SH-SY5Y (cell line): ENCODE results near the gene ARHGAP15.

Experiments used
- GATA2 ChIP-seq: IDR thresholded peaks from 2 replicates; pipeline ENCODE4 v1.6.1; 2011; ENCODE audit warnings: mild to moderate bottlenecking, low read depth, low read length
- GATA3 ChIP-seq: IDR thresholded peaks from 2 replicates; pipeline ENCODE4 v1.6.1; 2011; ENCODE audit warnings: low read depth, mild to moderate bottlenecking, low read length, moderate library complexity

DNA sequence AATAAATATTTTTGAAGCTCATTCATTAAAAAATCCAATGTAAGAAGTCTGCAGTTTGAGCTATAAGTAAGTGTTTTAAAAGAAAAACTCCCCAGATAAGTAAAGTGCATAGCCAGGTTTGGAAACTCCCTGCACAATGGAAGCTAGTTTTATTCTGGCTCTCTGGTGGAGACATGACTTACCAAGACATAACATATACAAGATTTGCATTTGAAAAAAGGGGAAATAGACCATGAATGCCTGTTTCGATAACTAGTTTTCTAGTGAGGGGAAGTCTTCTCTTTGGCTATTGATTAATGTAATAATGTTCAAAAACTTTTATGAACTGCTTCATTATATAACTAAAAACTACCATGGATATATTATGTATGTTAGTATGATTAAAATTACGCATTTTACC is 435.2 kb downstream of the ARHGAP15 start:
- no peak for TF ChIP-seq GATA3
- TF ChIP-seq GATA2, result no peak
